Epidermal melanocyte (primary cell): ENCODE data around the gene INPP5B.
"Not testable (repeated sequence)": the region's sequence is repeated elsewhere in the genome, so short reads cannot be mapped to it uniquely, and the experiment has no call there.

Experiments used
- DNase-seq: peaks from one replicate; pipeline ENCODE4 v3.0.0; 2011; ENCODE audit warnings: low spot score; ENCODE audit not compliant: insufficient read length

Gene INPP5B

DNA sequence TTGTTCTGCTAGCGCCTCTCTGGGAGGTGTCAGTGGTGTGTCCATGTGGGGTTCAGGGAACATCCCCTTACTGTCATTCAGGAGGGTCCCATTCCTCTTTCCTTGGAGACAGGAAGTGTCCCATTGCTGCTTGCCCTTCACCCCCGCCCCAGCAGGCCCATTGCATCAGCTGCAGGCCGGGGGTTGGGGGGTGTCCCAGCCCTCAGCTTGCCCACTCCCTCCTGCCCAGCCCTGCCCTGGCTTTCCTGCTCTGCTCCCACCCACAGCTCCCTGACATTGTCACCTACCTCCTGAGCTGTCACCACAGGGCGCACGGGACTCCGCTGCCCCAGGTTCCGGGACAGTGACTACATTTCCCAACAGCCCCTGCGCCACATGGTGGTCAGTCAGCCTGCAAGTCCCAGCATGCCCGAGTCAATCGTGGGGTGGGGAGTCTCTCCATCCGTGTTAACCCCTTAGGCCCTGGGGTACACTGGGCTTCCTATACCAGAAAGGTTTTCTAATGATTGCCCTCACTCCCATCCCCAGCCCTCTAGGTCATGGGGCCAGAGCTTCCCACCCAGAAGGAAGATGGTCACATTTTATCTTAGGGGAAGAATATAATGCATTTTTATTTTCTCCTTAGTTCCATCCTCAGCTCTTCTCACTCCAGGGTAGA is at the start of gene INPP5B:
Gene INPP5B, minus strand, starts transcription at position 351 of the 658 bp plus-strand sequence. CDS start 745 bp downstream, outside the sequence.
- DNase-seq: peak; percentile 99

DNA sequence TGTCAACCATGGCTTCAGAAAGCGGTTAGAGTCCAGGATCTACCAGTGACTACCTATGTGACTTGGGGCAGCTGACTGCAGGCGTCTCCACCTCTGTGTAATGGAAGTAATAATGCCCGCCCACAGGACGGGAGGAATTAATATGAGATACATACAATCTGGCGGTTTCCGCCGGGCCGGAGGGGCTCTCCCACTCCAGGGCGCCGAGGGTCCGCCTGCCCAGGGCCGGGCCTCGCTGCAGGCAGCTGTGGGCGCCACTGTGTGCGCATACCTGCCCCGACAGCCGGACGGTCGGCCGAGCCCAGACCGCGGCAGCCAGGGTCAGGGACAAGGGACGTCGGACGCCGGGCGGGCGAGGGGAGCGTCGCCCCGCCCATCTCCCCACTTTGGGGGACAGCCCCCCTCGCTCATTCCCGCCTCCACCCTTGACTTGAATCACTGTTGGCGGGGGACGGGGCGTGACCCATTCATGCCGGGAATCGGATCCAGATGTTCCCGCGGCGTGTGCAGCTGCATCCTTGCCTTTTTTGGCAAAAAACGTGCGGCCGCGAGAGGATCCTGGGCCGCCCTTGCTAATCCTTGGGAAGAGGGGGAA is 49.0 kb upstream of the INPP5B start:
- DNase-seq: peak; percentile 58

DNA sequence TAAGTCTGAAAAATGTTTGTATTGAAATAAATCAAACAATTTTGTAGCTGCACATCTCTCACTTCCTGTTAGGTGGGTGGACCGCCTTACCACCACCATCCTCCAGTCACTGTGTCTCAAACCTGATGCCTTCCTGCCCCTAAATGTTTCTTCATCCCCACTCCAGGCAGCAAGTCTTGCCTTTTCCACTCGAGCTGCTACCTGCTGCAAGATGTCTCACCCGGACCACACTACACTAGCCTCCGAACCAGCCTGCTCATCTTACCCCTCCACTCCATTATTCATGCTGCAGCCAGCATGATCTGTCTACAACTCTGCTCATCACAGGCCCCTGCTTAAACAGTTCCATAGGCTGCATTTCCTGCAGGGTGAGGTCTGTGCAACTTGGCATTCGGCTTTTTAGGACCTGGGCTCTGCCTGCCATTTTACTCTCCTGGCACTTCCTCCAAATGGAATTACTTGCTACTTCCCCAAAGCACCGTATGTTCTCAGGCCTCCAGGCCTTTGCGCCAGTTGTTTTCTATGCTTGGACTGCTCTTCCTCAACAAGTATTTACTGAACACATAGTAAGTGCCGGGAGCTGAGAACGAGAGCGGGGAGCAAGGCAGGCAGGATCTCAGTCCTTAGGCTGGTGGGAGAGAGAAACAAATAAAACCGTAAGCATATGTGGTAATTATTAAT is 48.2 kb upstream of the INPP5B start:
- no peak for DNase-seq

DNA sequence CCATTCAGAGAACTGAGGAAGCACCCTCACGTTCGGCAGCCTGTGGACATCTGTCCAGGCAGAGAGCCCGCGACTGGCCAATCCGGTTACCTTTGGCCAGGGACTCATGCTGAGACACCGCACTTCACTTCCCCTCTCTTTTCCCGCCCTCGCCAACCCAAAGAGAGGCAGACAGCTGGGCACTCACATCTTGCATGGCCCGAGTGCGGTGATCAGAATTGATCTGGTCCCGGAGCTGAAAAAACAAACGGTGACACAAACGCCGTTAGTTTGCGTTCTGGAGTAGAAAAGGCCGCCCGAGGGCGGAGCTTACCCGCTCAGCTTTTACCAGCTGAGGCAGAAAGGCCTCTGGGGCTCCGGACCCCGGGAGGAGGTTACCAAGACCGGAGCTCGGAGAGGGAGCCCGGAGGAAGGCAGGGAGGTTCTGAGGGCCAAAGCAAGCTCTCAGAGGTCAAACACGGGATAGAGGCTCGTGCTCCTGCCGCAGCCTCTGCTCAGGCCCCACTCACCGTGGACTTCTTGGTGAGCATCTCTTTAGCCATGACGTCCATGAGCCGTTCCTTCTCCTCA is 42.6 kb upstream of the INPP5B start:
- no peak for DNase-seq

DNA sequence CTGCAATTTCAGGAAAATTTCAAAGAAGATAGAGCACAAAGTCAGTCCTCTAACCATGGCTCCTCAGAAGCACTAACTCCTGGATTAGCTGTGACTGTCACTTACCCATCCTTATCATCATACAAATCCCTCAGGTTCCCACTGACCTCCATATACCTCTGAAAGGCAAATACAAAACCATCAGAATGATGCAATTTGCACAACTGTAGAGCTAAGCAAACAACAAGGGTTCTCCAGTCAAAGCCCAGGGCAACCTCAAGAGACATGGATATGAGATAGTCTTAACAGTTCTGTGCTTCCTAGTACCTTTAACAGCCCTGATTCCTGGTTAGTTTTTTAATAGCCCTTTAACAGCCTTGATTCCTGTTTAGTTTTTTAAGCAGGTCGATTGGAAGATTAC is 40.8 kb upstream of the INPP5B start:
- no peak for DNase-seq

DNA sequence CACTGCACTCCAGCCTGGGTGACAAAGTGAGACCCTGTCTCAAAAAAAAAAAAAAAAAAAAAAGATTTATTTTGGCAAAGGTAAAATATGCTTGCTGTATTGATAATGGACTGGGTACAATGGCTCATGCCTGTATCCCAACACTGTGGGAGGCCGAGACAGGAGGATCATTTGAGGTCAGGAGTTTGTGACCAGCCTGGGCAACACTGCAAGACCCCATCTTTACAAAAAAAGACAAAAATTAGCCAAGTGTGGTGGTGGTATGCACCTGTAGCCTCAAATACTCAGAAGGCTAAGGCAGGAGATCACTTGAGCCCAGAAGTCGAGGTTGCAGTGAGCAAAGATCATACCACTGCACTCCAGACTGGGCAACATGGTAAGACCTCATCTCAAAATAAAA is 36.7 kb upstream of the INPP5B start:
- no peak for DNase-seq

GRCh38 chr1:37978541-37978940 is 31.7 kb upstream of the INPP5B start:
- DNase-seq: no peak

DNA sequence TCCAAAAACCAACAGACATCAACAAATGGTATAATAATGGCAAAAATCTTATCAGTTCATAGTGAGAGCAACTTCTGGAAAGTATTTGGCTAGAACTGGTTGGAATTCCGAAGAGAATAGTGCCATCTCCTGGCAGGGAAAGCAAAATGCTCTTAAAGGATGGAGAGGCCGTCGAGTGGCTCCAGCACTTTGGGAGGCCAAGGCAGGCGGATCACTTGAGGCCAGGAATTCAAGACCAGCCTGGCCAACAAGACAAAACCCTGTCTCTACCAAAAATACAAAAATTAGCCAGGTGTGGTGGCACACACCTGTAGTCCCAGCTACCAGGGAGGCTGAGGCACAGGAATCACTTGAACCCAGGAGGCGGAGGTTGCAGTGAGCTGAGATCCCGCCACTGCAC is 28.2 kb upstream of the INPP5B start:
- peak; percentile 47 for DNase-seq

DNA sequence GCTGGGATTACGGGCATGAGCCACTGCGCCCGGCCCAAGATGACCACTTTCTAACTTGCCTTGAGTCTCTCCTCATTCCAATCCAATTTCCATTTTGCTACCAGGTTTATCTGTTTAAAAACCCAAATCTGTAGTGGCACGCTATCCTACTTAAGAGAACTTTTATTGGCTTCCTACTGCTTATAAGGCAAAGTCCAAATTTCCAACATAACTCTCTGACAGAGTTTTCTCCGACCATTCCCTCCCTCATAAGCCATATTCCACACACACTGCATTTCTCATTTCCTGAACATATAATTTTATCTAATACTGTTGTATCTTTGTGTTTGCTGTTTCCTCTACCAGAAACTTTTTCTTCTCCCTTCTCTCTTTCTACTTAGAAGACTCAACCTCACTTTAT is 27.7 kb upstream of the INPP5B start:
- no peak for DNase-seq

DNA sequence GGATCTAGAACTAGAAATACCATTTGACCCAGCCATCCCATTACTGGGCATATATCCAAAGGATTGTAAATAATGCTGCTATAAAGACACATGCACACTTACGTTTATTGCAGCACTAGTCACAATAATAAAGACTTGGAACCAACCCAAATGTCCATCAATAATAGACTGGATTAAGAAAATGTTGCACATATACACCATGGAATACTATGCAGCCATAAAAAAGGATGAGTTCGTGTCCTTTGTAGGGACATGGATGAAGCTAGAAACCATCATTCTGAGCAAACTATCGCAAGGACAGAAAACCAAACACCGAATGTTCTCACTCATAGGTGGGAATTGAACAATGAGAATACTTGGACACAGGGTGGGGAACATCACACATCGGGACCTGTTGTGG is 26.8 kb upstream of the INPP5B start:
- DNase-seq: not testable (repeated sequence)

- DNase-seq: no peak
Observed at GRCh38 chr1:37965301-37965700, 18.4 kb upstream of the INPP5B start.

- DNase-seq: not testable (repeated sequence)
Observed at GRCh38 chr1:37964106-37964505, 17.3 kb upstream of the INPP5B start.

DNA sequence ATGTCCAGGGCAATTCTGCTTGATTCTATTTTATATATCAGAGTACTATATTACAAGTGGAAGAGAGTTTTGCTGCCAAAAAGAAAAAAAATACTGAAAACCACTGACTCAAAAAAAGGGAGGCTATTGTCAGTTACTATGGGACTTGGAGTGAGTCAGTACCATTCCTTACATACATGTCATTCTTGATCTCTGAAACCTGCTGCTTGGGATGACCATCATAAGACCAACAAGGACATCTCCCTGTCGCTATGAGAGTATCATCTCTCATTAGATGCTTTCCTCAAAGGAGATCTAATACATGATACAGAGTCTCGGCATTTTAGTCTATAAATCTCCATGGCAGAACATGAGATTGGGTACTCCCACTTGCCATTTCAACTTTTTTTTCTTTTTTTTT is 11.8 kb upstream of the INPP5B start:
- no peak for DNase-seq

- no peak for DNase-seq
Observed at GRCh38 chr1:37955685-37956084, 8.8 kb upstream of the INPP5B start.

GRCh38 chr1:37954316-37954971 is 7.6 kb upstream of the INPP5B start:
- DNase-seq: no peak

- DNase-seq: no peak
Observed at GRCh38 chr1:37952738-37953137, 5.9 kb upstream of the INPP5B start.

DNA sequence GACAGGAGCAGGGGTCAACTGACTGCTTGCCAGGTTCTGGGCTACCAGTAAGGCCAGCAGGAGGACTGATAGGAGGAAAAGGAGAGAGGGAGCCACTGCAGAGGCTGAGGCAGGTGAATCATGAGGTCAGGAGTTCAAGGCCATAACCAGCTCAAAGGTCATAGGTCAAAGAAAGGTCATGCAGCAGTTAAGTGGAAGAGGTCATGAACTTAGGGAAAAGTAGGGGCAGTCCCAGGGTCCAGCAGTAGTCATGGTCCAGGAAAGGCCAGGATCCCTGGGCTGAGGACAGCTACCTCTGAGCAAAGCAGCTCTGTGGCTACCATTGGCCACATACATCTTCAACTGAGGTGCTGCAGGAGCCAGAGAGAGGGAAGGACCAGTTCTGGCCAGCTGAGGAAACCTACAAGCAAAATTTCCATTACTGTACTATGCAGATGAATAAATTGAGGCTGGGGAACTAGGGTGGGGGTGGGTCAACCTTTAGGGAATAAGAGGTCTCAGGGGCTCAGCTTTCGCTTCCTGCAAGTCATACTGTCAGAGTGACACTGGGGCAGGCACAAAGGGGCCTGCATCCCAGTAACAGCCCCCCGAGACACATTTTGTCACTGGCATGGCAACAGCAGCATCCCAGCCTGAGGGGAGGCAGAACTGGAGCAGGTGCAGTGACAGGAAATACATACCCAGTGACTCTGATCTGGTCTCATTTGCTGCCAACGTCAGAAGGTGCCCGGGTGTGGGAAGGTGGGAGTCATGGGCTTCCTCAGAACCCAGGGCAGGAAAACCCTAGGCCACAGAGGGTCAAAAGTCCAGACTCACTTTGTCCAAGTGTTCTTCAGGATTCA is 5.2 kb upstream of the INPP5B start:
- DNase-seq: no peak

DNA sequence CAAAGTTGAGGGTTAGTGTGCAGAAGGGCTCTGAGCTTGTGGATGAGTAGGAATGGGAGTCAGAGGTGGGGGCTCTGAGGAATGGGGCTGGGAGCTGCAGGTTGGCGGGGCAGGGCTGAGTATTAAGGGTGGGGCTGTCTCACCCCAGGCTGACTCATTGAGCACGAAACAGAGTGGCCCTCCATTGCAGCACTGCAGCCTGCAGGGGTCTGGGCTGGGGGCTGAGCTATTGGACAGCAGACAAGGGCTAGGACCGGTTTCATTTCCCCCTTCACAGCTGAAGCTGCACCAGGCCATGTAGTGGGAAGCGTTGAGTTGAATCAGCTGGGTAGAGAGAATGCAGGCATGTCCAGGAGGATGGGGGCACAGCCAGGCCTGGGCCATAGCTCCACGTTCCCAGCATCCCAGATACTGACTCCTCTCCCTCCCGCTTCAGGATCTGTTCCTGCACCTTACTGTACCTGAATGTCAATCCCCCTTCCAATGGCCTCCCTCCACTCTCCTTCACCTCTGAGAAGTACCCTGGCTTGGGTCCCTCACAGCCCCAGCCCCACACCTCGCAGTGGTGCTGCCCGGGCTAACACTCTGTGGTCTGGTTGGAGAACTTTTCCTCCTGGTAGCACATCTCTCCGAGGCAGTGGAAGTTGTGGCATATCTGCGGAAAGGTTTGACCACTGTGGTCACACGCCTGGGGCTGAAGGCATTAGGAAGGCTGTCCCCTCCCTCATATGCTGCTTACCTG is 4.4 kb upstream of the INPP5B start:
- DNase-seq: no peak

GRCh38 chr1:37949524-37950152 is 2.8 kb upstream of the INPP5B start:
- no peak for DNase-seq

GRCh38 chr1:37948841-37949240 is 2.0 kb upstream of the INPP5B start:
- DNase-seq: no peak
